H54 (cell line): ENCODE data around the gene KSR2.
A peak's percentile ranks its signal among the peaks of the same experiment; 100 is the strongest.
"Not testable (repeated sequence)": the region's sequence is repeated elsewhere in the genome, so short reads cannot be mapped to it uniquely, and the experiment has no call there.

Experiments
- DNase-seq: peaks from one replicate; pipeline ENCODE4 v3.0.0; 2011; ENCODE audit warnings: low spot score, mixed read lengths; ENCODE audit not compliant: insufficient read length
- FAIRE-seq: peaks from 3 replicates; lab custom pipeline; 2011; peaks lifted over from hg19 to GRCh38; lab: Jason Lieb, UNC
- POLR2A ChIP-seq: IDR thresholded peaks from 2 replicates; pipeline ENCODE4 v1.6.1; 2011; ENCODE audit warnings: low read depth, mild to moderate bottlenecking, low read length

Gene KSR2

GRCh38 chr12:117890644-117891043, 78.1 kb downstream of the KSR2 start:
- no peak for TF ChIP-seq POLR2A
- DNase-seq (no peak), FAIRE-seq (no peak)

- no peak for FAIRE-seq
- no peak for DNase-seq
- TF ChIP-seq POLR2A: no peak
Measured at GRCh38 chr12:117890137-117890536, 78.7 kb downstream of the KSR2 start.

GRCh38 chr12:117889098-117889497, 79.7 kb downstream of the KSR2 start:
- no peak for TF ChIP-seq POLR2A
- DNase-seq (no peak), FAIRE-seq (no peak)

GRCh38 chr12:117885211-117885610, 83.6 kb downstream of the KSR2 start:
- TF ChIP-seq POLR2A: no peak
- DNase-seq (no peak), FAIRE-seq (no peak)

GRCh38 chr12:117884161-117884560, 84.6 kb downstream of the KSR2 start:
- DNase-seq (no peak), FAIRE-seq (no peak)
- TF ChIP-seq POLR2A: no peak

DNA sequence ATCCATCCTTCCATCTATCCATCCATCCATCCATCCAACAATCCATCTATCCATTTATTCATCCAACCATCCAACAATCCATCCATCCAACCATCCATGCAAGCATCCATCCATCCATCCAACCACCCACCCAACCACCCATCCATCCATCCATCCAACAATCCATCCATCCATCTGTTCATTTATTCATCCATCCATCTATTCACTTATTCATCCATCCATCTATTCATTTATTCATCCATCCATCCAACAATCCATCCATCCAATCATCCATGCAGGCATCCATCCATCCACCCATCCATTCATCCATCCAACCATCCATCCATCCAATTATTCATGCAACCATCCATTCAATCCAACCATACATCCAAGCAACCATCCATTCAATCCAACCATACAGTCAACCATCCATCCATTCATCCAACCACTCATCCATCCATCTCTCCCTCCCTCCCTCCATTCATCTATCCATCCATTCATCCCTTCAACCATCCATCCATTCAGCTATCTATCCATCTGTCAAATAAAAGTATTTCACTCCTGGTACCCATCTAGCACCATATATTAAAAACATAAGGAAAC, 86.1 kb downstream of the KSR2 start:
- TF ChIP-seq POLR2A: no peak
- no peak for DNase-seq
- no peak for FAIRE-seq

DNA sequence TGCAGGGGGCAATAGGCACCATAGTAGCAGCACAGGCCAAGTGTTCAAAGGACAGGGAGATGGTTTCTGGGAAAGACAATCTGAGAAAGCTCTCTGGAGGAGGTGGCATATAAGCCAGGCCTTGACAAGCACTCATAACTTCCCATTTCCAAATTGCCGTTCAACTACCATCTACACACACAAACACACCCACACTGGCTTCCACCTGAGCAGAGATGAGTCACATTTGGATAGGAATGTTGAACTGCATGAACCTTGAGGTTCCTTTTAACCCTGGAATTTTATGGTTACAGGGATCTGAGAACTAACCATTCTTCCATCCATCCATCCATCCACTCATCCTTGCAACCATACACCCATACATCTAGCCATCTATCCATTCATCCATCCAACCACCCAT, 86.6 kb downstream of the KSR2 start:
- FAIRE-seq (no peak), DNase-seq (no peak)

DNA sequence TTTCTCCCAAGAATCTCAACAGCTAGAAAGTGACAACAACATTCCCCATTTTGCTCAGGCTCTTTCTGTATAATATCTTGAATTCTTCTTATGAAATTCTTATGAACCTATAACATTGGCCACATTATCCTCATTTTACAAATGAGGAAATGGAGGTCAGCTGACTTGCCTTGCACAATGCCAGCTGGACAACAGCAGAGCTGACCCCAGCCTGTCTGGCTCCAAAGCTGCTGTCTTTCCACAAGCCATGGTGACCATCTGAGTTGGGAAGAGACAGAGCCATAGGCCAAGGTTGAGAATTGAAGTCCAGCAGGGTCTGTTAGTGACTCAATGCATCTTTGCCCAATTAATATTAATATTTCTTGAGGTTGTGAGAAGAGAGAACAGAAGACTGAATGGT, 87.3 kb downstream of the KSR2 start:
- DNase-seq (no peak), FAIRE-seq (no peak)
- TF ChIP-seq POLR2A: no peak

More for the DNA sequence above, 86.6 kb downstream of the KSR2 start:
- no peak for TF ChIP-seq POLR2A

DNA sequence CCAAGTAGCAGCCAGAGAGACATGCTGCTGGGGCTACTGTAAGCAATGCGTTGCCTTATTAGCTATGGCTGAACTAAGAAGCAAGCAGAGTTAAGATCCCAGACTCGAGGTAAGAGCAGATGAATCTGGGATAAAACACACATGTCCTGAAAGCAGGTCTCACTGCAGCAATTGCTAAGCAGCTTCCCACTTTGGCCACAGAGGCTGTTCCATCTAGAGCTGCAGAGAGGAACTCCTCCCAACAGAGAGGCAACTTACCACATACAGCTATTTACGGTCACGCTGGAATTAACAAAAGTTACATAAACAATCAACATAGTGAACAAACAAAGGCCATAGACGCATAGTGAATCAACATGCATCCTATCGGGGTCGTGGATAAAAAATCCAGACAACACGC, 90.2 kb downstream of the KSR2 start:
- FAIRE-seq: no peak

GRCh38 chr12:117876436-117876816, 92.4 kb downstream of the KSR2 start:
- no peak for DNase-seq
- no peak for FAIRE-seq

More for the DNA sequence above, 90.2 kb downstream of the KSR2 start:
- no peak for TF ChIP-seq POLR2A
- DNase-seq: no peak

GRCh38 chr12:117875744-117876435, 92.9 kb downstream of the KSR2 start:
- no peak for FAIRE-seq
- no peak for DNase-seq
- no peak for TF ChIP-seq POLR2A

More at GRCh38 chr12:117876436-117876816, 92.4 kb downstream of the KSR2 start:
- no peak for TF ChIP-seq POLR2A

DNA sequence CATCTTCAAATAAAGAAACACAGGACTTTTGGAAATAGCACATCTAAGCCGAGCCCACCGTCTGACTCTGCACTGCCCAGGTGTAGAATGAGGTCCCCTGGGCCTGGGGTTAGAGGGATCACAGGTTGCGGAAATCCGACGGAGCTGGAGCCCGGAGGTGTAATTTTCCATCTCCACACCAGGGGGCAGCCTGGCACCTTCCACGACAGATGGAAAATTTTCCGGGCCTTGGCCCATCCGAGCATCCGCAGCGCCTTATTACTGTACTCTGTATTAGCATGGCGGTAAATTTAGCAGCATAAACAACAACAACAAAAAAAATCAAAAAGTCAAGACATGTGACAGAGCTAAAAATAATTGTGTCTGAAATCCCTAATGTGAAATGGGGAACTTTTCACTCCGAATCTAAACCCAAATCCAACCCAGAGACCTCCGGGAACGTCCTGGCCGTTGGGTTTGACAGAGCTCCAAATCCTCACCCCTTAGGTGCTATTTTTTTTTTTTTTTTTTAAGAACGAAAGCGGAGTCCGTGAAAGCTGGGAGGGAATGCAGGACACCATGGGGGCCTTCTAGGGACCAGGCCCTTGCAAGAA, 93.9 kb downstream of the KSR2 start:
- FAIRE-seq (no peak), DNase-seq (peak; percentile 42)
- no peak for TF ChIP-seq POLR2A

GRCh38 chr12:117874198-117874597, 94.6 kb downstream of the KSR2 start:
- FAIRE-seq, DNase-seq: not testable (repeated sequence)

DNA sequence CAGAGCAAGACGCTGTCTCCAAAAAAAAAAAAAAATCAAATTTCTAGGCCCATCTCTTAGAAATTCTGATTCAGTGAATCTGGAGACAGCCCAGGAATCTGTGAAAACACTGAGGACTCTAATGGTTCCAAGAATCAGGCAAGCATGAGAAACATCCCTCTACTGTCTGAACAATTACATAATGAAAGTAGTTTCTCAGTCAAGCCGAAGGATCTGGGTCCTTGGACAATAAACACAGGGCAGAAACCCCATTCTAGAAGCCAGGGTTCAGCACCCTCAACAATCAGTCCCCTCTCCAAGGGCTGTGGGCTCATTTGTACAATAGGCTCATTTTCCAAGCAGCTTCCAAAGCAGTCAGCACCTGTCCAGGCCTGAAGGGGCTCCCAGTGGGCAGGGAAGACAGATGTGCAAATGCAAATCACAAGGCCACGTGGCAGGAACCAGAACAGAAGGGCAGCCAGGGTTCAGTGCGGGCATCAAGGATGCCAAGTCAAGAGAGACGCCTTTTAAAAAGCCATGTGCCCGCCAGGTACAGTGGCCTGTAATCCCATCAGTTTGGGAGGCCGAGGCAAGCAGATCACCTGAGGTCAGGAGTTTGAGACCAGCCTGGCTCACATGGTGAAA, 96.1 kb downstream of the KSR2 start:
- no peak for FAIRE-seq
- TF ChIP-seq POLR2A: no peak
- no peak for DNase-seq

DNA sequence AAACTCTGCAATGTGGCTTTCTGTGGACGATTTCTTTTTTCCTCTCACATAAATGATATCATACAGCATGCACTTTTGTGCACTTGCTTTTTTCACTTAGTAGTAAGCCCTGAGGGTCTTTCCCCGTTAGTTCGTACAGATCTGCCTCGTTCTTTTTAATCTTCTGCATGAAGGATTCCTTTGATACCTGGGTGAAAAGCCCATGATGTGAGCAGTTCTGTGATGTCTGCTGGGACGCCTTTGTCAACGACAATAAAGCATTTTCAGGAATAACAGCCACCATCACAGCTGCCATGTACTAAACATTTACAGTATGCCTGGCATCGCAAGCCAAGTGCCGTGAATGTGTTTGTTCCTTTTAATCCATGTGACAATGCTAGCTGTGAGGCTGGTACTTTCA, 99.2 kb downstream of the KSR2 start:
- FAIRE-seq: no peak
- no peak for TF ChIP-seq POLR2A
- DNase-seq: no peak
